TTC549 (cell line): ENCODE results near the gene TMEM132C.

Experiments
- FAIRE-seq: peaks from 2 replicates; lab custom pipeline; 2012; peaks lifted over from hg19 to GRCh38; lab: Jason Lieb, UNC

Gene TMEM132C

DNA sequence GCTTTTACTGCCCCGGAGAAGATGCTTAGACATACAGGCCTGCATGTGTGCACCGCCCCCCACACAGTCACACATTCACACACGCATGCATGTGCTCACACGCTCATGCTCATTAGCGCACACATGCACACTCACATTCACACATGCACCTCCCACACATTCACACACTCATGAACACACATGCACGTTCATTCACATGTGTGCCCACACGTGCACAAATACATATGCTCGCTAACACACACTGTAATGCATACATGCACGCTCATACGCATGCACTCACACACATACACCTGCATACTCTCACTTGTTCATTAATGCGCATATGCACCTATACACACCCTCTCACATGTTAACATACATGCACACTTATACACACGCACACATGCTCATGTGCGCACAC is 21.9 kb downstream of the TMEM132C start:
- no peak for FAIRE-seq

DNA sequence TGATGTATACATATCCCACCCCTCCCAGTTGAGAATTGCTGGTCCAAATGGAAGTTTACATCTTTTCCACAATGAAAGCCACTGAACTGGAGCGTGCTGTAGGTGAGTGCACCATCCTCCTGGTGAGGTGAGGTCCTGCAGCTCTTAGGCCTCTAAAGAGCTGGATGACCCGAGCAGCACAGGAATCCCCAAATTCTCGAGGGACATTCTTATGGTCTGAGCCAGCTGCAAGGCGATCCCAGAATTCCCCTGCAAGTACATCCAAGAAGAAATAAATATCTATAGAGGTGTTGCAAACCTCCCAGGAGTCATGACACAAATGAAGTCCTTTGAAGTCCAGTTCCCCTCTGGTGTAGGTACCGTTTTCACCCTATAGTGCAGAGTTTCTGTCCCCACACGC is 24.0 kb downstream of the TMEM132C start:
- FAIRE-seq: no peak

DNA sequence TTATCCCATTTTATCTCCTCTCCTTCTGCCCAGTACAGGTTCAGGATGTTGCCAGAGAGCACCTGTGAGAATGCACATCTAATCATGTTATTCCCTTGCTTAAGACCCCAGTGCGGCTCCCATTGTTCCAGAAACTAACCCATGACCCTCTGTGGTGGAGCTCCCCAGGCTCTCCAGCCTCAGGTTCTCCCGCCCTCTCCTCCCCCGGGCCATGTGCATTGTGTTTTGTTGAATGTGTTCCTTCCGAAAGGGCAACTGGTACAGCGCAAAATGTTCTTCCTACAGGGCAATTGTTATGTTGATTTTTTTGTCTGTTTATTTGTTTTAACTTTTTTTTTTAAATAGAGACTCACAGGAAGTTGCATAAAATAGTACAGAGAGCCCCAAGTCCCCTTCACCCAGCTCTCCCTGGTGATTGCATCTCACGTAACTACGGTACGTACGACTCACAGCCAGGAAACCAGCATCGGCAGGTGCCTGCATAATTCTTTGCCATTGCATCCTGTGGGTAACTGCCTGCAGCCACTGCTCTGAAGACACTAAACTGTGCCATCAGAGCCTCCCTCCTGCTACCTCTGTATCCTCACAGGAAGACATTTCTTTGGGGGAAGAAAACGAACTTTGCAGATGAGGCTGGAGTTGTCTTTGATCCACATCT is 31.2 kb downstream of the TMEM132C start:
- no peak for FAIRE-seq

GRCh38 chr12:128305336-128305892 is 38.4 kb downstream of the TMEM132C start:
- no peak for FAIRE-seq

GRCh38 chr12:128307791-128308190 is 40.8 kb downstream of the TMEM132C start:
- FAIRE-seq: no peak

GRCh38 chr12:128312661-128313060 is 45.7 kb downstream of the TMEM132C start:
- FAIRE-seq: no peak

- no peak for FAIRE-seq
Observed at GRCh38 chr12:128313931-128314330, 47.0 kb downstream of the TMEM132C start.

GRCh38 chr12:128314611-128315010 is 47.6 kb downstream of the TMEM132C start:
- no peak for FAIRE-seq

DNA sequence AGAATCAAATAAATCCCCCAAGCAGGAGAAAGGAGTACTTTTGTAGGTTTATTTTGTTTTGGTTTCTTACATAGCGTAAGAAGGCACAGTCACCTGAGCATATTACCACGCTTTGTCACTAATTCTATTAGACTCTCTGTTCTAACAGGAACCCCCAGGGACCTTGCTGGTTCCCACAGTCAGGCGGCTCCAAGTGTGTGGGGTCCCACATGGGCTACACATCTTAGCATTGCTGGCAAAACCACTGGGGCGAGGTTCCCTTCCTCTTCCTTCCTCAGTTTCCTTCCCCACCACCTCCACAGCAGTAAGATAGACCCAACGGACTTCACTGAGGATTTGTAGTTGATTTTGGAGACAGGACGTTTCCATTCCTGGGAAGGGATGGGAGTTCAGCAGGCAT is 49.1 kb downstream of the TMEM132C start:
- no peak for FAIRE-seq

- no peak for FAIRE-seq
Observed at GRCh38 chr12:128316973-128317526, 50.1 kb downstream of the TMEM132C start.

DNA sequence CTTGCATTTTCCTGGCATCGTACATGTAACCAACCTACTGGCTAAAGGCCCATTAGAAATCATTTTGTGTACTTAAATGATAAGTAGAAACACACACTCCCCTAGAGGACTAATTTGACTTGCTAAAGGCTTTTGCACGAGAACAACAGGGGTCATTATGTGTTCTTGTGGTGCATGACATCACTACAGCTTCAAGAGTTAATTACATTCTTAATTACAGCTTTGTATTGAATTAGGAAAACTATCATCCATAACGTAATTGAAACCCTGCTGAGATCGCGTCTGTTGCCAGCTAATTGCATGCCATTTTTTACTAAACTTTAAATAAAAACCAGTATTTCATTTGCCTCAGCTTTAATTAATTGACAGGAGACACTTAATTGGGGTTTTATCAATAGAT is 51.4 kb downstream of the TMEM132C start:
- no peak for FAIRE-seq

DNA sequence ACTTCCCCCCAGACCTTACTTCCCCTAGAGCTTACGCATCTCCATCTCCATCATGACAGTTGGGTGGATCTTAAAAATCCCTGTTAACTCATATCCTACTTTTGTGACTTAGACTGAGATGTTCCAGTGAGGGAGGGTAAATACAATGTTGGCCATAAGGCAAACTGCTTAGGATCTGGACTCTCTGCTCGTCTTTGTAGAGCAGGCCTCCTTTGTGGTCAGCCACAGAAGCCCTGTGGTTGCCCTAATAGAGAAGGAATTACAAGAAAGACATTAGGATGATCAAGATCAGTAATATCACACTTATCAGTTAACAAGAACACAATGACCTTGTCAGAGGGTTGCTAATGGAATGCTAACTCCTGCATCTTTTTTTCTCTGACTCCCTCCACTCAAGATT is 52.0 kb downstream of the TMEM132C start:
- no peak for FAIRE-seq

DNA sequence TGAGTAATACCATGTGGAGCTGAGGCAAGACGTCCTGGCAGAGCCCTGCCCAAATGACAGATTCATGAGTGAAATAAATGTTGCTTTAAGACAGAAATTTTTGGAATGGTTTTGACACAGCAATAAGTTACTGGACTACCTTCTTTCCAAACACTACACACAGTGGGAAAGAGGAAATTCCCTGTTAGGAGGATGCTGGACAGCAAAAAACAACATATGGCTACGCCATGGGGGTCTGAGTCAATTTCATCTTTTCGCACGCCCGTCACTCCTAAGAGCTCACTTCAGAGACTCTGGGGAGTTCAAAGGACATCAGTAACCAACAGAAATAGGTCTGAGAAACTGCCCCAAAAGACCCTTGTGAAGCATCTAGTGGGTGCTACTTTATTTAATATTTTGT is 55.4 kb downstream of the TMEM132C start:
- FAIRE-seq: no peak

GRCh38 chr12:128323145-128323920 is 56.4 kb downstream of the TMEM132C start:
- FAIRE-seq: no peak

GRCh38 chr12:128325646-128326045 is 58.7 kb downstream of the TMEM132C start:
- FAIRE-seq: no peak

DNA sequence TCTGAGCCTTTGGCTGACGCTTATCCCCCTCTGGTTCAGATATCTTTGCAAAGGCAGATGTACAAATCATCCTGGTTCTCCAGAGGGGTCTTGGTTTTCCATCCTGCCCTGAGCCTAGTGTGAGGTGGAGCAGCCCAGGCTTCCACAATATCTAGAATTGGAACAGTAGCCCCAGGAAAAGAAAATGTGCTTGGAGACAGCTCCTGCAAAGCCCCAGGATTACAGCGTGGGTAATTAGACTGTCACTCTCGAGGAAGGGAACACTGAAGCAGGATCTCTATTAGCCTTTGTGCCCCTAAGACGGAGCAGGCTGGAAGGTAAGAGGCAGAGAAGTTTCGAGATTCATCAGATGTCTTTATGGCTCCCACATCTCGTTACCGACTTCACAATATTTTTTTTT is 59.4 kb downstream of the TMEM132C start:
- no peak for FAIRE-seq

DNA sequence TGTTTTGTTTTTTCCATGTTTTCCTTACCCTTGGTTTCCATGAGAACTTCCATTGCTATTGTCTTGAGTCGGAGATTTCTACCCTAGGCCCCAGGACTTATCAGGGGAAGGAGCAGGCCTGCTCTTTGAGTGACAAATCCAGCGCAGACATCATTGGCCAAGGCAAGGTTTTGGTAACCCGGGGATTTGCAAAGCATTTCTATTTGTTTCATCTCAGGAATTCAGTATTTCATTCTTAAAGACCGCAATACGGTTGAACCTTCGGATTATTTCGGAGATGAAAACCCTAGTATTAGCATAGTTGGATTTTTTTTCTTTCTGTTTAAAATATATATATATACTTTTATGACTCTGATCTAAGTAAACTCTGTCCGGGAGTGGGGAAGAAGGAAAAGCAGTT is 62.0 kb downstream of the TMEM132C start:
- FAIRE-seq: no peak

DNA sequence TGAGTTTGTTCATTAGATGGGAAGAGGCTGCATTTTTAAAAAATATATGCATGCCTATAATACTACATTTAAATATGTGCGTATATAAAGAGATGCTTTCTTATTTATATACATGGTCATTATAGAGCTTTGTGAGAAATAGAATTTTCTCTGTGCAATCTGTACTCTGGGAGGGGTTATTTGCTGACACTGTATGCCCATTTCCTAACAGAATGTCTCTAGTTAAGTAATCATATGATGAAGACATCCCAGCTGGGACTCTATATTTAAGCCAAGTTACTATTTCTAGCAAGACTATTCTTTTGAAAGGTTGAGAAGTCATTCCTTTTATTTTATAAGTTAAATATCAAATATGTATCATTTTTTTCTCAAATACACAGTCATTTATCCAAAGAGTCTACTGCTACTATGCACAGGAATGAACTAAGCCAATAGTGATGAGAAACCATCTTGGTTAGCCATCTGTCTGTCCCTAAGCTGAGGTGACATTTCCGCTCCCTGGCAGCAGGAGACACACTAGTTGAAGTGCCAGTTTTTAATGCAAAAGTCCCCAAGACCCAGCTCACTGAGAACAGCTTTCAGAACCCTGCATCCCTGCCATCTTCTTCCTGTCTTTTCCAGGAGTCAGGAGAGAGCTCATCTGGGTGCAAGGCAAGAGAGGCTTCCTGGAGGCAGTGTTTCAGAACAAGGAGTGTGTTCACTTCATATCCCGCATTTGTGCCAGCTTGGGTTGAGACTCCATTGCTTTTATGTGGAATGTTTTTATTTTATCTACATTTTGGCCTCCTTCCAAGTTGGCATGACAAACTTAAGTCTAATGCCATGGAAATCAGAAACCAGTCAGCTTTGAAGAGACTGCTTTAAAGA is 69.5 kb downstream of the TMEM132C start:
- no peak for FAIRE-seq

DNA sequence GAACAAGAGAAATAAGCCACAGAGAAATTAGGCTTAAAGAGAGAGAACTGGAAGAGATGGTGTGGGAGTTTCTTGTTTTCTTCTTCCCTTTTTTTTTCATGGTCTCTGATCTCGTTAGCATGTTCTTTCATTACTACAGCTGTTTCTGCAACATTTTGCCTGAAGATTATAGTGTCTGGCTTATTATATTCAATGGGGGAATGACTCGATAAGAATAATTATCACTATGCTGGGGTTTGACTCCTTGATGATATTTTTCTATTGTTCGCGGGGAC is 70.0 kb downstream of the TMEM132C start:
- no peak for FAIRE-seq

DNA sequence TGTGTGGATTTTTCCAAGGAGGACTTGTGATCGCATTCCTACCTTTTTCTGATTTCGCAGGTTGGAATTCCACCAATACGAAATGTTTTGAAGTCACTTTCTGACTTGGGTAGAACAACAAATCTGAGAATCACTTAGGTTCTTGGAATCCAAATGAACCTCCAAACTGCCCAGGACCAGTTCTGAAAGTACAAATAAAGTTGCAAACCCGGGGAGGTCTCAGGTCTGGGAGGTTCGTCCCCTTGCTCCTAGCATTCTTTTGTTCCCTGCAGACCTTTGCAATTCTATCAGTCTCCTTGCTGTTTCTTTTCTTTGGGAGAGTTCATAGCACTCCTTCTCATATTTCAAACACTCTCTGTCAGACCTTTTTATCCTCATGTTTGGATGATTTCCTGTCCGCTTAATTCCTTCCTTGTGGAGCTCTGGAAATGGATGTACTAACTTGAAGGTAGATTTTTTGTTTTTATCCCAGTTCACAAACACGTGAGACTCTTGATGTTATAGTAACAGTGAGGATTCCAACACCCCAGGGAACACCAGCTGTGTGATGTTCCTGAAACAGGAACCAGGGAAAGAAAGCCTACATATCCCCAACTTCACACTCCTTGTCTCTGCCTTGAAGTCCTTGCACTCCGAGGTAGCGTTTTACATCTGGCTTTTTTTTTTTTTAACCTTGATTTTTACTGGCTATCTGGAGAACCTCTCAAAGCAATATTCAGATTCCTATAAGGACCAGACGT is 70.6 kb downstream of the TMEM132C start:
- FAIRE-seq: no peak

- FAIRE-seq: no peak
Observed at GRCh38 chr12:128338386-128339125, 71.6 kb downstream of the TMEM132C start.
